GM12873 (cell line): ENCODE measurements around the gene MED23.

Experiments
- TF ChIP-seq, protein P1 (sequence below): IDR thresholded peaks from 2 replicates; pipeline ENCODE4 v1.5.1; 2012; ENCODE audit warnings: low read depth, mild to moderate bottlenecking, moderate library complexity, low read length, control low read depth; ENCODE audit not compliant: insufficient read depth; ENCODE audit errors: missing control alignments

Gene MED23

DNA sequence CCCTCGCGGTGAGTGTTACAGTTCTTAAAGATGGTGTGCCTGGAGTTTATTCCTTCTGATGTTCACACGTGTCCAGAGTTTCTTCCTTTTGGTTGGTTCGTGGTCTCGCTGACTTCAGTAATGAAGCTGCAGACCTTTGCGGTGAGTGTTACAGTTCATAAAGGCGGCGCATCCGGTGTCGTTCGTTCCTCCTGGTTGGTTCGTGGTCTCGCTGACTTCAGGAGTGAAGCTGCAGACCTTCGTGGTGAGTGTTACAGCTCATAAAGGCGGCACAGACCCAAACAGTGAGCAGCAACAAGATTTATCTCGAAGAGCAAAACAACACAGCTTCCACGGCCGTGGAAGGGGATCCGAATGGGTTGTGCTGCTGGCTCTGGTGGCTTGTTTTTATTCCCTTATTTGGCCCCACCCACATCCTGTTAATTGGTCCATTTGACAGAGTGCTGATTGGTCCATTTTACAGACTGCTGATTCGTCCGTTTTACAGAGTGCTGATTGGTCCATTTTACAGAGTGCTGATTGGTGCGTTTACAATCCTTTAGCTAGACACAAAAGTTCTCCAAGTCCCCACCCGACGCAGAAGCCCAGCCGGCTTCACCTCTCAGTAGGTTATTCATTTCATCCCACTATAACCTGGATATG, 103.2 kb downstream of the MED23 start:
- TF ChIP-seq, protein P1, sequence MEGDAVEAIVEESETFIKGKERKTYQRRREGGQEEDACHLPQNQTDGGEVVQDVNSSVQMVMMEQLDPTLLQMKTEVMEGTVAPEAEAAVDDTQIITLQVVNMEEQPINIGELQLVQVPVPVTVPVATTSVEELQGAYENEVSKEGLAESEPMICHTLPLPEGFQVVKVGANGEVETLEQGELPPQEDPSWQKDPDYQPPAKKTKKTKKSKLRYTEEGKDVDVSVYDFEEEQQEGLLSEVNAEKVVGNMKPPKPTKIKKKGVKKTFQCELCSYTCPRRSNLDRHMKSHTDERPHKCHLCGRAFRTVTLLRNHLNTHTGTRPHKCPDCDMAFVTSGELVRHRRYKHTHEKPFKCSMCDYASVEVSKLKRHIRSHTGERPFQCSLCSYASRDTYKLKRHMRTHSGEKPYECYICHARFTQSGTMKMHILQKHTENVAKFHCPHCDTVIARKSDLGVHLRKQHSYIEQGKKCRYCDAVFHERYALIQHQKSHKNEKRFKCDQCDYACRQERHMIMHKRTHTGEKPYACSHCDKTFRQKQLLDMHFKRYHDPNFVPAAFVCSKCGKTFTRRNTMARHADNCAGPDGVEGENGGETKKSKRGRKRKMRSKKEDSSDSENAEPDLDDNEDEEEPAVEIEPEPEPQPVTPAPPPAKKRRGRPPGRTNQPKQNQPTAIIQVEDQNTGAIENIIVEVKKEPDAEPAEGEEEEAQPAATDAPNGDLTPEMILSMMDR, result no peak

DNA sequence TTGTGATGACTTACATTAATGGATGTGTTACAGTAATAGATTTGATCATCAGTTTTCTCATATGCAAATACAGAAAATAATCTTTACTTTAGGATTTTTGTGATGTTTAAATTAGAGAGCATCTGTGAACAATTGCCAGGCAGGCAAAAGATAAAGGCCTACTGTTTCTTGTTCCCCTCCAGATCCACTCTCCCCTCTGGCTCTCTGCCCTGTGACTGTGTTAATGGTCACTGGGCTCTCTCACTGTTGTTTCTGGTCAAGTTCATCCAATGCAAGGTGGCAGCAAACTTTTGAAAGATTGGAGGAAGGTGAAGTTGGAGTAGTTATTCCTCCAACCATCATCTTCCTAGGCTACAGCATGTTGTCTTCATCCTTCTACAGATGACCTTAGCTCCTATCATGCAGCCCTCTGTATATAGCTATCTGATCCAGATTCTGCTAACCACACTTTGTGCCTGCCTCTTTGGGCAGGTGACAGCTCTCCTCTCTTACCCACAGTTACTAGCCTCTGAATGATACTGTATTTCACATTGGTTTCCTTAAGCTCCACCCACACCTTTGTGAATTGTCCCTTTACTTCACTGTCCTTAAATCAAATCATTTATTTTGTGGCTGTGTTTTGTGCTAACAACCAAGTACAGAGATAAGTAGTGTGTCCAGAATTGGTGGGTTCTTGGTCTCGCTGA, 103.9 kb downstream of the MED23 start:
- TF ChIP-seq, protein P1, result no peak
